Measurements from ENCODE around the gene KLHL20. TPM values are rescaled to one million over a fixed set of nuclear protein-coding genes. Genes with fewer than 3 reads are reported as not detected.
"Not testable (repeated sequence)": the region's sequence is repeated elsewhere in the genome, so short reads cannot be mapped to it uniquely, and the experiment has no call there.

Gene KLHL20
- total RNA-seq, 1 donor = 30.6 TPM

DNA sequence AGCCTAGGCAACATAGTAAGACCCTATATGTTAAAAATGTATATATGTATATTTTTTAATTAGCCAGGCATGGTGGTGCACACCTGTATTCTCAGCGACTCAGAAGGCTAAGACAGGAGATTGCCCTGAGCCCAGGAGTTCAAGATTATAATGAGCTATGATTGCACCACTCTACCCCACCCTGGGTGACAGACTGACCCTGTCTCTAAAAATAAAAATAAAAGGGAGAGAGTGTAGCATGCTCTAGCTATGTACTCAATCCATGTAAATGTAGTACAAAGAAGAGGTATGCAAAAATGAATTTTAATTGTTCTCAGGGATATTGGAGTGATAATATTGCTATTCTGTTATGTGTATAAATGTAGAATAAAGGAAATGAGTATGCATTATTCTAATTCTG is 56.8 kb downstream of the KLHL20 start:
- TF ChIP-seq, protein P1, sequence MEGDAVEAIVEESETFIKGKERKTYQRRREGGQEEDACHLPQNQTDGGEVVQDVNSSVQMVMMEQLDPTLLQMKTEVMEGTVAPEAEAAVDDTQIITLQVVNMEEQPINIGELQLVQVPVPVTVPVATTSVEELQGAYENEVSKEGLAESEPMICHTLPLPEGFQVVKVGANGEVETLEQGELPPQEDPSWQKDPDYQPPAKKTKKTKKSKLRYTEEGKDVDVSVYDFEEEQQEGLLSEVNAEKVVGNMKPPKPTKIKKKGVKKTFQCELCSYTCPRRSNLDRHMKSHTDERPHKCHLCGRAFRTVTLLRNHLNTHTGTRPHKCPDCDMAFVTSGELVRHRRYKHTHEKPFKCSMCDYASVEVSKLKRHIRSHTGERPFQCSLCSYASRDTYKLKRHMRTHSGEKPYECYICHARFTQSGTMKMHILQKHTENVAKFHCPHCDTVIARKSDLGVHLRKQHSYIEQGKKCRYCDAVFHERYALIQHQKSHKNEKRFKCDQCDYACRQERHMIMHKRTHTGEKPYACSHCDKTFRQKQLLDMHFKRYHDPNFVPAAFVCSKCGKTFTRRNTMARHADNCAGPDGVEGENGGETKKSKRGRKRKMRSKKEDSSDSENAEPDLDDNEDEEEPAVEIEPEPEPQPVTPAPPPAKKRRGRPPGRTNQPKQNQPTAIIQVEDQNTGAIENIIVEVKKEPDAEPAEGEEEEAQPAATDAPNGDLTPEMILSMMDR (IDR thresholded peaks at IDR 0.05; ENCODE audit: insufficient read depth, low read length) = no peak
- DNase-seq (ENCODE audit: low read depth) = no peak
- H3K4me3 ChIP-seq (ENCODE audit: low read depth, low read length) = no peak overlapping the region

DNA sequence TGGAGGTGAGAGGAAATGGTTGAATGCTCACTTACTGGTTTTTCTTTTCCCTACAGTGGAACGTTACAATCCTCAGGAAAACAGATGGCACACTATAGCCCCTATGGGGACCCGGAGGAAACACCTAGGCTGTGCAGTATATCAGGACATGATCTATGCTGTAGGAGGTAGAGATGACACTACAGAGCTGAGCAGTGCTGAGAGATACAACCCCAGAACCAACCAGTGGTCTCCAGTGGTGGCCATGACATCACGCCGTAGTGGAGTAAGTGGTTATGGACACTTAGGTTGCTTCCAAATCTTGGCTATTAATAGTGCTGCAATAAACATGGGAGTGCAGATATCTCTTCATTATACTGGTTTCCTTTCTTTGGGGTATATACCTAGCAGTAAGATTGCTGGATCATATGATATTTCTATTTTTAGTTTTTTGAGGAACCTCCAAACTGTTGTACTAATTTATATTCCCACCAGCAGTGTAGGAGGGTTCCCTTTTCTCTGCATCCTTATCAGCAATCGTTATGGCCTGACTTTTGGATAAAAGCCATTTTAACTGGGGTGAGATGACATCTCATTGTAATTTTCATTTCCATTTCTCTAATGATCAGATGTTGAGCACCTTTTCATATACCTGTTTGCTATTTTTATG is 60.9 kb downstream of the KLHL20 start:
- DNase-seq (ENCODE audit: low read depth) = no peak
- H3K4me3 ChIP-seq (ENCODE audit: low read depth, low read length) = no peak overlapping the region
- TF ChIP-seq, protein P1 (IDR thresholded peaks at IDR 0.05; ENCODE audit: insufficient read depth, low read length) = no peak

DNA sequence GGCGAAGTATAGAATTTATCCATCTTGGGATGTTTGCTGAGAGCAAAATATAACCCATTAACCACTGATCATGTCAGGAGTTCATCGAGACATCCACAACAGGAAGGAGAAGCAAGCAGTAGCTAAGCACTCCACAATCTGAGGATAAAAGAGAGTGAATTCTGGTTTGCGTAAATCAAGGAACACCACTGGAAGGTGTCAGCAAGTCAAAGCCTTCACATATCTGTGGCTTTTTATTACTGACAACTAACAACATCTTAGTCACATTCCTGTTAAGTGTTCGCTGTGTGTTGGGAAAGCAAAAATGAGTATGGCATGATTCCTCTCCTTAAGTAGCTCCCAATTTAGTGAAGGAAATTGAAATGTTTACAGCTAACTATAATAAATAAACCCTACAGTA is 65.2 kb downstream of the KLHL20 start:
- DNase-seq (ENCODE audit: low read depth) = no peak
- H3K4me3 ChIP-seq (ENCODE audit: low read depth, low read length) = no peak overlapping the region
- TF ChIP-seq, protein P1 (IDR thresholded peaks at IDR 0.05; ENCODE audit: insufficient read depth, low read length) = no peak

DNA sequence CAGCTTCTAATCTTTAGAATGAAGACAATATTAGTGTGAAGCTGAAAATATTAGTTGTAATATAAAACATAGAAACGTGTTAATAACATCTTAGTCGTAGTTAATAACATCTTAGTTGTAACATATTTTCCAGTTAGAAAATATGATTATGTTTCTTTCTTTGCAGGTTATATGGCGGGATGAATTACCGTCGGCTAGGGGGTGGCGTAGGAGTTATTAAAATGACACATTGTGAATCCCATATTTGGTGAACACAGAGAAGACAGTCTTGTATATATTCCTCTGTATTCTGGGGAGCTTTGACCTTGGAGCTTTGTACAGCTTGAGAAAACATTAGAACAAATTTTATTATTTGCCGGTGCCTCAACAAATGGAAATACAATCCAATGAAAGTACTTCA is 70.2 kb downstream of the KLHL20 start:
- TF ChIP-seq, protein P1 (IDR thresholded peaks at IDR 0.05; ENCODE audit: insufficient read depth, low read length) = no peak
- DNase-seq (ENCODE audit: low read depth) = no peak
- H3K4me3 ChIP-seq (ENCODE audit: low read depth, low read length) = no peak overlapping the region

DNA sequence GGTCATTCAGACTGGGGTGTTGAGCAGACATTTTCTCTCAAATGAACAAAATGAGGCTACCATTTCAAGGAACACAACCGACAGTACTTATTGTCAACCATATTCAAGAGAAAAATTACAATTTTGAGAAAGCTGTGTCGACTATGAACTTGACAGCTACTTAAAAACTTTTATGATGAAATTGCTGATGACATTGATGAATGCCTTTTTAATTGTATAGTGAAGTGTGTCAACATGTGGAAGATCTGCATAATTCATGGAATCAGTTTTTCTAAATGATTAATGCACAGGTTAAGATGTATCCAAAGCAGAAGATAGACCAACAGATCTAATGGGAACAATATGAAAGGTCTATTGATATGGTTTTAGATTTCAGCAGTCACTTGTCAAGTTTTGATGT is 75.1 kb downstream of the KLHL20 start:
- no peak overlapping the region for H3K4me3 ChIP-seq (ENCODE audit: low read depth, low read length)
- TF ChIP-seq, protein P1 (IDR thresholded peaks at IDR 0.05; ENCODE audit: insufficient read depth, low read length) = no peak
- DNase-seq (ENCODE audit: low read depth) = no peak

DNA sequence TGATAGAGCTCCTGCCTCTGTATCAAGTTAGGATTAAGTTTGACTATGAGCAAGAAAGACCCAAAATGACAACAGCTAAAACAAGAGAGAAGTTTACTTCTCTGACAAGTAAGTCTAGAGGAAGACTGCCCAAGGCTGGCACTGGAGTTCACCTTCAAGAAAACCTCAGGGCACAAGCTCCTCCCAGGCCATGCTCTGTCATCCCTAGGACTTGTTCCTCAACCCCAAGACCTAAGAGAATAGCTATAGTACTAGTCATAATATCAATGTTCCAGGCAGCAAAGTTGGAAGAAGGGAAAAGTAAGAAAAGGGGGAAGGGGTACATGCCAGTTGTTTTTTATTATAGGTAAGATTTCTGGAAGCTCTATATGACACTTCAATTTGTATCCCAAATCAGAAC is 83.3 kb downstream of the KLHL20 start:
- TF ChIP-seq, protein P1 (IDR thresholded peaks at IDR 0.05; ENCODE audit: insufficient read depth, low read length) = no peak
- DNase-seq (ENCODE audit: low read depth) = no peak
- no peak overlapping the region for H3K4me3 ChIP-seq (ENCODE audit: low read depth, low read length)

DNA sequence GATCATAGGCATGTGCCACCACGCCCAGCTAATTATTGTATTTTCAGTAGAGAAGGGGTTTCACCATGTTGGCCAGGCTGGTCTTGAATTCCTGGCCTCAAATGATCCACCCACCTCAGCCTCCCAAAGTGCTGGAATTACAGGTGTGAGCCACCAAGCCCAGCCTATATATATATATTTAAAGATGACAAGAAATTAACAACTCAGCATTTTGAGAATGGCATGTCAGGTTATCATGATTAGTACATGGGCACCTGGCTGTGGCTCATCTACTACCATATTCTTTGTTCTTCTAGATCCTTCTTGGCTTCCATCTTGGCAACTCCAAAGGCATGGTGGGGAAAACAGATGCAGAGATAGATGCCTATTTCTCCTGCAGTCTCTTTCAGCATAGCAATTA is 85.2 kb downstream of the KLHL20 start:
- not testable (repeated sequence) for DNase-seq (ENCODE audit: low read depth)

More for the DNA sequence above, 85.2 kb downstream of the KLHL20 start:
- not testable (repeated sequence) for H3K4me3 ChIP-seq (ENCODE audit: low read depth, low read length)
